Aortic smooth muscle cell (primary cell): Measurements from ENCODE around the gene MKRN3. TPM values are rescaled to one million over a fixed set of nuclear protein-coding genes. Genes with fewer than 3 reads are reported as not detected.

Experiments
- total RNA-seq: library from RNA; depleted of rRNA; stranded (reverse); fragments of >200 nt; gene quantifications from 2 replicates; pipeline ENCODE4 v1.2.3, GENCODE V29; 2014

The MKRN3 gene
- 0.06 TPM in 1 of 2 replicates, not detected in the other for total RNA-seq

DNA sequence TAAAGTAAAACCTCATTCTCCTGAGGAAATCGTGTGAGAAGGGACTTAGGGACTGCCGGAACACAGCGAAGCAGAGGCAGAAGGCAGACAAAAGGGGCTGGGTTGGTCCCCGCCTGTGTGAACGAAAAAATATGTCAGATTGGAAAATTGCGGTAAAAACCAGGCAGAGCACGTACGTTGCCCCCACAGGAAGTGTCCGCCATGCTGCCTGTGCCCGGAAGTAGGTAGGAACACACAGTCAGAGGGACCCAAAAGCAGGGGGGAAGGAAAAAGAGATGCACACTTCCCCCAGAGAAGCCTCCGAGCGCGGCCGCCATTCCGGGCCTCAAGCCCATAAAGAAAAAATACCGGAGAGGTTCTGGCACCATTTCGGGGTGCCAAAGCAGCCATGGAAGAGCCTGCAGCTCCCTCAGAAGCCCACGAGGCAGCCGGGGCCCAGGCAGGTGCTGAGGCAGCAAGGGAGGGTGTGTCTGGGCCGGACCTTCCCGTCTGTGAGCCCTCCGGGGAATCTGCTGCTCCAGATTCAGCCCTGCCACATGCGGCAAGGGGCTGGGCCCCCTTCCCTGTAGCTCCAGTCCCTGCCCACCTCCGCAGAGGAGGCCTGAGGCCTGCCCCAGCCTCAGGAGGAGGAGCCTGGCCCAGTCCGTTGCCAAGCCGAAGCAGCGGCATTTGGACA, at the start of gene MKRN3:
Gene MKRN3, plus strand, starts transcription at position 280 of the 676 bp plus-strand sequence. Its CDS starts 109 bp downstream, at position 389.

Other genes starting within 250 kb of the MKRN3 start
- gene GOLGA6L26, start 231.5 kb upstream of the MKRN3 start, total RNA-seq, result not detected in 2 replicates
- under 0.01 and 0.06 TPM in 2 replicates for gene GOLGA8S, start 210.9 kb upstream of the MKRN3 start, total RNA-seq
- not detected in 2 replicates for gene GOLGA6L2, start 118.4 kb upstream of the MKRN3 start, total RNA-seq
- gene MAGEL2, start 82.2 kb downstream of the MKRN3 start, total RNA-seq, result 0.06 TPM in 1 of 2 replicates, not detected in the other
- gene NDN, start 121.6 kb downstream of the MKRN3 start, total RNA-seq, result 39.4 and 42.4 TPM in 2 replicates